ENCODE data around the gene CDSN.
A peak's percentile ranks its signal among the peaks of the same experiment; 100 is the strongest.

DNA sequence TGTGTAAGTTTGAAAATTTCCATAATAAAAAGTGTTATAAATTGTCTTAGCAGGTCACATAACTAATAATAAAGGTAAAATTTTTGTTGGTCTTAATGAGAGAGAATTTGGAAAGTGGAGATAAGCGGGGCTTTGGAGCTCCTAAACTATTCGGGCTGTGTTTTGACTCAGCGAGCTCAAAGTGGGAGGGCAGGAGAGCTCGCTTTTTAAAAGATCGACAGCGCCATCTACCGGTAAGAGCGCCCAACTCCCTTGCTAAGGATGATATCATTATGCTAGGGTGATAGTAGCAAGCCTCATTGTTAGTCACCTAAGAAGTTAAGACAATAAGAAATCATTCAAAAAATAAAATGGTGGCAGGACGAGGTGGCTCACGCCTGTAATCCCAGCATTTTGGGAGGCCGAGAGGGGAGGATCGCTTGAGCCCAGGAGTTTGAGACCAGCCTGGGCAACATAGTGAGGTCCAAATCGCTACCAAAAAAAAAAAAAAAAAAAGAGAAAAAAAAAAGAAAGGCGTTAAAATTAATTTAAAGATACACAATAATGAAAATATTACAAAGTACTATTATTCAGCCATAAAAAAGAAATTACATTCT, 32.7 kb downstream of the CDSN start:
- TF ChIP-seq POLR2A (IDR thresholded peaks at IDR 0.05) (no peak), CTCF (IDR thresholded peaks at IDR 0.05) (peak; percentile 63 to 80 (median 78))
